PFSK-1 (cell line): Measurements from ENCODE around the gene WDR20.

ENCODE experiments used
- FOXP2 ChIP-seq: optimal IDR thresholded peaks from 2 replicates; pipeline ENCODE3; 2011; ENCODE audit warnings: borderline replicate concordance, control low read depth, inconsistent platforms; ENCODE audit not compliant: insufficient read depth; ENCODE audit errors: extremely low read length, extremely low read depth
- POLR2AphosphoS5 ChIP-seq: IDR thresholded peaks from 2 replicates; pipeline ENCODE4 v1.6.1; 2012; ENCODE audit warnings: low read depth, mild to moderate bottlenecking, control low read depth, low read length, moderate library complexity
- REST ChIP-seq, 2 experiments: IDR thresholded peaks; 2 replicates each; pipeline versions ENCODE4 v1.6.1 to v1.8.0; 2011 to 2012; ENCODE audit warnings: low read depth in 2 of 2, low read length in 2 of 2, control low read depth in 1 of 2, inconsistent platforms in 1 of 2, mild to moderate bottlenecking in 1 of 2, moderate library complexity in 1 of 2; ENCODE audit not compliant: insufficient read depth in 1 of 2
- SIN3A ChIP-seq: IDR thresholded peaks from 2 replicates; pipeline ENCODE4 v1.6.1; 2012; ENCODE audit warnings: mild to moderate bottlenecking, low read length, moderate library complexity, borderline replicate concordance; ENCODE audit not compliant: insufficient read depth
- TAF1 ChIP-seq: IDR thresholded peaks from 2 replicates; pipeline ENCODE4 v1.6.1; 2012; ENCODE audit warnings: low read length, control low read depth, borderline replicate concordance; ENCODE audit not compliant: insufficient read depth

WDR20 gene

DNA sequence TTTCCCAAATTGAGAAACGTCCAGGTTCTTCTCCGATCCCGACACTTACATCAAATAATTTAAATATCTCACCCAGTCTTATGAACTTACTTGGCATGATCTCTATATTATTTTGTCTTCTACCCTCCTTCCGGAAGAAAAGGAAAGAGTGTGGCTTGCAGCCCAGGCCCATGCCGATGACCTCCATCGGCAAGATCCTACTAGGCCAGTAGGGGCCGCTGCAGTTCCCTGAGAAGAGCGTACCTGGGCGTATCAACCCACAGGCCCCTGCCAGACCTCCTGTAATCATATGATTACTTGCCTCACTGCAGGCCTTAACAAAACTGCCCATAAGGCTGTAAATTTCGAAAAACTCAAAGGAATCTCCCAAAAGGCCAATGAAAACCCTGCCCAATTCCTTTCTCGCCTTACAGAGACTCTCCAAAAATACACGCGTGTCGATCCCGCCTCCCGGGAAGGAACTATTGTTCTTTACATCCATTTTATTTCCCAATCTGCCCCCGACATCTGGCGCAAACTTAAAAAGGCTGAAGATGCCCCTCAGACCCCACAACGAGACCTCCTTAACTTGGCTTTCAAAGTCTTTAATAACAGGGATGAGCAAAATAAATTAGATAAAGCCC lies 95.7 kb downstream of the WDR20 start:
- TF ChIP-seq POLR2AphosphoS5 (no peak), TAF1 (no peak), REST (IDR thresholded peaks at IDR 0.05; ENCODE audit: insufficient read depth in 1 of 2, low read depth in 2 of 2, low read length in 2 of 2) (no peak), SIN3A (no peak)

DNA sequence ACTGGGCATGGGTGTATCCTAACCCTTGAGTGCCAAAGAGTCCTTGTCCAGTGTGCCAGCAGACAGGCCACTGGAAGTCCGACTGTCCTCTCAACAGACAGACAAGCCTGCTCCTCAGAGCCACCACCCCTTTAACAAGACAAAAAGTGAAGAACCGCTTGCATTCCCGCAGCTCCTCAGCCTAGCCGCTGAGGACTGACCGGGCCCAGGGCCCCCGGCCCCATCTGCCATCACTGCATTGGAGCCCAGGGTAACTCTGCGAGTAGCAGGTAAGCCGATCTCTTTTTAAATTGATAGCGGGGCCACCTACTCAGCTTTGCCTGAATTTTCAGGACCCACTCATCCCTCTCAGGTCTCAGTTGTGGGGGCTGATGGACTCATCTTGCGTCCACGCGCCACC lies 96.3 kb downstream of the WDR20 start:
- TF ChIP-seq SIN3A = no peak
- TF ChIP-seq REST (IDR thresholded peaks at IDR 0.05; ENCODE audit: insufficient read depth in 1 of 2, low read depth in 2 of 2, low read length in 2 of 2) = no peak
- no peak for TF ChIP-seq POLR2AphosphoS5
- no peak for TF ChIP-seq TAF1
- no peak for TF ChIP-seq FOXP2

- TF ChIP-seq SIN3A (no peak), POLR2AphosphoS5 (no peak), REST (IDR thresholded peaks at IDR 0.05; ENCODE audit: insufficient read depth in 1 of 2, low read depth in 2 of 2, low read length in 2 of 2) (no peak), TAF1 (no peak), FOXP2 (no peak)
Measured at GRCh38 chr14:102238131-102238530, 98.4 kb downstream of the WDR20 start.

GRCh38 chr14:102238766-102239165 lies 99.1 kb downstream of the WDR20 start:
- TF ChIP-seq FOXP2 (no peak), TAF1 (no peak), REST (IDR thresholded peaks at IDR 0.05; ENCODE audit: insufficient read depth in 1 of 2, low read depth in 2 of 2, low read length in 2 of 2) (no peak), SIN3A (no peak)

DNA sequence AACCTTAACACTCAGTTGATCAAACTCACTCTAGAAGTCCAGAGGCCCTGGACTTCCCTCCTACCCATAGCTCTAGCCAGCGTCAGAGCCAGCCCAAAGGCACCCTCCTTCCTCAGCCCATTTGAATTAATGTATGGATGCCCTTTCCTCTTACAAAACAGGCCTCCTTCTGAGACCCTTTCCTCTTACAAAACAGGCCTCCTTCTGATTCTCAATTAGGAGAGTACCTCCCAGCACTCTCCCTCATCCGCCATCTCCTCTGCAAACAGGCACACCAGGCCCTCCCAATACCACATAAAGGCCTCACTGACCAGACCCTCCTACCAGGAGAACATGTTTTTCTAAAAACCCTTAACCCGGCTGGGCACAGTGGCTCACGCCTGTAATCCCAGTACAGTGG lies 99.5 kb downstream of the WDR20 start:
- TF ChIP-seq TAF1 (no peak), POLR2AphosphoS5 (no peak), SIN3A (no peak), REST (IDR thresholded peaks at IDR 0.05; ENCODE audit: insufficient read depth in 1 of 2, low read depth in 2 of 2, low read length in 2 of 2) (no peak), FOXP2 (no peak)
